Activated naive CD4-positive, alpha-beta T cell treated with anti-CD3 and anti-CD28 coated beads, Interleukin-2, amount 10 ng/mL, durations not matched to agents 7 days and 5 days (primary cell): Measurements from ENCODE around the gene TSHZ2.
A peak's percentile ranks its signal among the peaks of the same experiment; 100 is the strongest.
"Not testable (repeated sequence)": the region's sequence is repeated elsewhere in the genome, so short reads cannot be mapped to it uniquely, and the experiment has no call there.

Experiments used
- CTCF ChIA-PET: fragments of 350-600 bp; sonication (Branson Sonifier 250); formaldehyde crosslinking; loops from one replicate; lab custom pipeline; 2021; ENCODE audit warnings: antibody characterized with exemption; lab: Charles Lee
- DNase-seq: peaks from one replicate; pipeline ENCODE4 v3.0.0-alpha.2; 2020
- H3K27ac Mint-ChIP-seq: one replicate; pipeline ENCODE4 v1.8.0; 2021; ENCODE audit warnings: mild to moderate bottlenecking, moderate library complexity, mixed read lengths
- H3K27me3 Mint-ChIP-seq: one replicate; pipeline ENCODE4 v1.8.0; 2021; ENCODE audit warnings: mild to moderate bottlenecking, mixed read lengths
- H3K36me3 Mint-ChIP-seq: one replicate; pipeline ENCODE4 v1.8.0; 2021; ENCODE audit warnings: mixed read lengths
- H3K4me1 Mint-ChIP-seq: one replicate; pipeline ENCODE4 v1.8.0; 2021; ENCODE audit warnings: mixed read lengths
- H3K4me3 Mint-ChIP-seq: one replicate; pipeline ENCODE4 v1.8.0; 2021; ENCODE audit warnings: mild to moderate bottlenecking, moderate library complexity, mixed read lengths
- H3K9me3 Mint-ChIP-seq: one replicate; pipeline ENCODE4 v1.8.0; 2021; ENCODE audit warnings: mixed read lengths

TSHZ2 gene

GRCh38 chr20:53089851-53090250 lies 117.7 kb downstream of the TSHZ2 start:
- H3K27ac Mint-ChIP-seq, result peak overlapping the region; percentile 53
- H3K27me3 Mint-ChIP-seq, H3K4me1 Mint-ChIP-seq, H3K36me3 Mint-ChIP-seq, H3K4me3 Mint-ChIP-seq, CTCF ChIA-PET, H3K9me3 Mint-ChIP-seq, DNase-seq: not testable (repeated sequence)

DNA sequence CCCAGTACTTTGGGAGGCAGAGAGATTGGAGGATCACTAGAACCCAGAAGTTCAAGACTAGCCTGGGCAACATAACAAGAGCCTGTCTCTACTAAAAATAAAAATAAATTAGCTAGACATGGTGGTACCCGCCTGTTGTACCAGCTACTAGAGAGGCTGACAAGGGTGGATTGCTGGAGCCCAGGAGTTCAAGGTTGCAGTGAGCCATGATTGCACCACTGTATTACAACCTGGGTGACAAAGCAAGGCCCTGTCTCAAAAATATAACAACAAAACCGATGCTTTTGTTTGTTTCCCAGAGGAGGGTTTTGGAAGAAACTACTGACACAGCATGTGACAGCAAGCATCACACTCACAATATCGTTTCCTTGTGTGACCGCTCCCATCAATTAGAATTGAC lies 119.6 kb downstream of the TSHZ2 start:
- H3K9me3 Mint-ChIP-seq, result no peaks in the 10 kb centered on the region
- no peak overlapping the region for H3K4me3 Mint-ChIP-seq
- no peak overlapping the region for H3K27ac Mint-ChIP-seq
- peaks cover under 1% of the 10 kb centered on the region for H3K36me3 Mint-ChIP-seq
- peaks cover 2% of the 10 kb centered on the region for H3K4me1 Mint-ChIP-seq
- DNase-seq, result no peak
- no peaks in the 10 kb centered on the region for H3K27me3 Mint-ChIP-seq
- CTCF ChIA-PET, result no interaction called here

DNA sequence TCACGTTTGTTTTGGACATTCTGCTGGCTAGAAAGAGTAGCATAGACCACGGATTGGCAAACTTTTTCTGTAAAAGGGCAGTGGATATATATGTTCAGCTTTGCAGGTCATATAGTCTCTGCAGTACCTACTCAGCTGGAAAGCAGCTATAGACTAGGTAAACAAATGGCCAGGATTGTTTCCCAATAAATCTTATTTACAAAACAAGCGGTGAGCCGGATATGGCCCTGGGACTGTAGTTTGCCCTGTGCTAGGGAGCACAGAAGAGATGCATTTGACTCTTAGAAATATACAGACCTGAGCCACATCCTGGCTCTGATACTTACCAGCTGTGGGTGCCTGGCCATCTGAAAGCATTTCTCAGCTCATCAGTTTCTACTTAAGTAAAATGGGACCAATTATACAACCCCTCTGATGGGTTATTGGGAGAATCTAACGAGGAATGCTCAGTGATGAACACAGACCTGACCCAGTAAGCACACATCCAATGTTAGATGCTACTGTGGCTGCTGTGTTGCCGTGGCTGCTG lies 120.7 kb downstream of the TSHZ2 start:
- no peaks in the 10 kb centered on the region for H3K27me3 Mint-ChIP-seq
- DNase-seq, result no peak
- CTCF ChIA-PET, result no interaction called here
- H3K4me3 Mint-ChIP-seq, result no peak overlapping the region
- H3K27ac Mint-ChIP-seq, result no peak overlapping the region
- peaks cover 2% of the 10 kb centered on the region for H3K4me1 Mint-ChIP-seq
- H3K36me3 Mint-ChIP-seq, result no peaks in the 10 kb centered on the region
- H3K9me3 Mint-ChIP-seq, result no peaks in the 10 kb centered on the region

DNA sequence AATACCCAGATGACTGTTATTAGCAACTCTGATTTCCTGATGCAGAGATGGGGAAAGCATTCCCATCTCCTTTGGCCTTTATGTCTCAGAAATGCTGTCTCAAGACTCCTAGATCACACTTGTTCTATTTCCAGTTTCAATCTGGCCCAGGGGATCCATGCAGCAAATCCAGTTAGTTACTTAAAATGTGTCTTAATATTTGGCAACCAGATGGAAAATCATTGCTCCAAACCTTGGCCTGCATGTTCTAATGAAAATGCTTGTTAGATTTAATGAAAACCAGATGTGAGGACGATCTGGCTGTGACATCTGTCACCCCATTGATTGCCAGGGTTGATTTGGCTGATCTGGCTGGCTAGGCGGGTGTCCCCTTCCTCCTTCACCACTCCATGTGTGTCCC lies 125.2 kb downstream of the TSHZ2 start:
- CTCF ChIA-PET, result no interaction called here
- Mint-ChIP-seq H3K36me3 (peaks cover 5% of the 10 kb centered on the region), H3K4me3 (no peak overlapping the region), H3K4me1 (no peaks in the 10 kb centered on the region), H3K27me3 (no peaks in the 10 kb centered on the region), H3K27ac (no peak overlapping the region), H3K9me3 (peaks cover 3% of the 10 kb centered on the region)
- no peak for DNase-seq

DNA sequence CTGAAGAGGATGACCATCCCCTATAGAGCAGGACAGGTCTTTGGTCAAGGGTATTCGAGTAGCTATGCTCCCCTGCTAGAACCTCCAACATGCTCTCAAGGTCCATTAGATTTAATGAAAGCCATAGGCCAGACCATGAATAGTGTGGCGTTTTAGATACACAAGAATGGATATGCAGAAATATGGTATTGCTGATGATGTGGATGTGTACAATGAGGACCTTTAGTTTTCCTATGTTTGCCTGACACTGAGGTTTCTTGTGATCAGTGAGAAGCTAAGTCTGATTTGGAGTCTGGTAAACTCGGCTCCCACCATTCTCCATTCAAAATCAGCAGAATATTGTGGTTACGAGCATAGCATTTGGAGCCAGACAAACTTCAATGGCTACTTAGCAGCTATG lies 125.6 kb downstream of the TSHZ2 start:
- Mint-ChIP-seq H3K36me3 (peaks cover 5% of the 10 kb centered on the region), H3K9me3 (peaks cover 3% of the 10 kb centered on the region), H3K4me3 (no peak overlapping the region), H3K27me3 (no peaks in the 10 kb centered on the region), H3K4me1 (no peaks in the 10 kb centered on the region), H3K27ac (no peak overlapping the region)
- no peak for DNase-seq
- CTCF ChIA-PET, result no interaction called here

- no peak for DNase-seq
- Mint-ChIP-seq H3K4me3 (no peak overlapping the region), H3K4me1 (no peaks in the 10 kb centered on the region), H3K27me3 (no peaks in the 10 kb centered on the region), H3K36me3 (peaks cover 5% of the 10 kb centered on the region), H3K9me3 (peaks cover 3% of the 10 kb centered on the region), H3K27ac (no peak overlapping the region)
- CTCF ChIA-PET, result interaction anchor here (0.5 kb wide), 1 partner anchor 118 kb away, joined by 3 read pairs; no protein-coding TSS in a partner anchor
These were observed 126.5 kb downstream of the TSHZ2 start for GRCh38 chr20:53098621-53099020.

GRCh38 chr20:53099856-53100255 lies 127.7 kb downstream of the TSHZ2 start:
- CTCF ChIA-PET, result no interaction called here
- no peaks in the 10 kb centered on the region for H3K4me1 Mint-ChIP-seq
- no peak for DNase-seq
- H3K36me3 Mint-ChIP-seq, result peaks cover 5% of the 10 kb centered on the region
- peaks cover 3% of the 10 kb centered on the region for H3K9me3 Mint-ChIP-seq
- H3K27ac Mint-ChIP-seq, result no peak overlapping the region
- no peak overlapping the region for H3K4me3 Mint-ChIP-seq
- H3K27me3 Mint-ChIP-seq, result no peaks in the 10 kb centered on the region

- CTCF ChIA-PET, result no interaction called here
- no peak for DNase-seq
- peaks cover 5% of the 10 kb centered on the region for H3K36me3 Mint-ChIP-seq
These were observed 128.3 kb downstream of the TSHZ2 start for GRCh38 chr20:53100476-53100911.

GRCh38 chr20:53101992-53102760 lies 130.0 kb downstream of the TSHZ2 start:
- Mint-ChIP-seq H3K27ac (no peak overlapping the region), H3K36me3 (peaks cover 5% of the 10 kb centered on the region), H3K9me3 (peaks cover 3% of the 10 kb centered on the region), H3K4me3 (no peak overlapping the region), H3K4me1 (no peaks in the 10 kb centered on the region), H3K27me3 (no peaks in the 10 kb centered on the region)
- DNase-seq, result no peak
- CTCF ChIA-PET, result interaction anchor here (0.6 kb wide), 1 partner anchor 165 kb away, joined by 3 read pairs; no protein-coding TSS in a partner anchor

More at GRCh38 chr20:53100476-53100911, 128.3 kb downstream of the TSHZ2 start:
- H3K4me1 Mint-ChIP-seq, result no peaks in the 10 kb centered on the region
- no peak overlapping the region for H3K4me3 Mint-ChIP-seq
- H3K9me3 Mint-ChIP-seq, result peaks cover 3% of the 10 kb centered on the region
- H3K27ac Mint-ChIP-seq, result no peak overlapping the region
- H3K27me3 Mint-ChIP-seq, result no peaks in the 10 kb centered on the region

GRCh38 chr20:53103124-53103523 lies 131.0 kb downstream of the TSHZ2 start:
- H3K27ac Mint-ChIP-seq, result no peak overlapping the region
- peaks cover 3% of the 10 kb centered on the region for H3K9me3 Mint-ChIP-seq
- no peaks in the 10 kb centered on the region for H3K4me1 Mint-ChIP-seq
- H3K36me3 Mint-ChIP-seq, result peaks cover 5% of the 10 kb centered on the region
- CTCF ChIA-PET, result no interaction called here
- H3K27me3 Mint-ChIP-seq, result no peaks in the 10 kb centered on the region
- no peak overlapping the region for H3K4me3 Mint-ChIP-seq
- no peak for DNase-seq

GRCh38 chr20:53104884-53105283 lies 132.7 kb downstream of the TSHZ2 start:
- DNase-seq, result no peak
- Mint-ChIP-seq H3K27me3 (no peaks in the 10 kb centered on the region), H3K4me3 (no peak overlapping the region), H3K27ac (no peak overlapping the region), H3K36me3 (peaks cover 2% of the 10 kb centered on the region), H3K9me3 (no peaks in the 10 kb centered on the region), H3K4me1 (no peaks in the 10 kb centered on the region)
- CTCF ChIA-PET, result no interaction called here

DNA sequence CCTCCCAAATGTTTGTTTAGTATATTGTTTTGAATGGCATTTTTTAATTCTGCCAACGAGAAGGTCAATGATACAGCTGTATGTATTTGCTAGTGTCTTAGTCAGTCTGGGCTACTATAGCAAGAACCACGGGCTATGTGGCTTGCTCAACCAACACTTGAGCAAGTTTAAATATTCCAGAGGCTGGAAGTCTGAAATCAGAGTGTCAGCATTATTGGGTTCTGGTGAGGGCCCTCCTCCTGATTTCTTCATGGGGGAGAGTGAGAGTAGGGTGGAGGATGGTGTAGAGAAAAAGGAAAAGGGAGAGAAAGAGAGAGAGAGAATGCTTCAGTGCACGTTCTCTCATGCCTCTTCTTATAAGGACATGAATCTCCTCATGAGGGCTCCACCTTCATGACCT lies 144.6 kb downstream of the TSHZ2 start:
- CTCF ChIA-PET, result no interaction called here
- DNase-seq, result no peak
- H3K4me1 Mint-ChIP-seq, result peaks cover 3% of the 10 kb centered on the region

GRCh38 chr20:53122853-53123252 lies 150.7 kb downstream of the TSHZ2 start:
- H3K27me3 Mint-ChIP-seq, result no peaks in the 10 kb centered on the region
- H3K4me3 Mint-ChIP-seq, result no peak overlapping the region
- no peaks in the 10 kb centered on the region for H3K9me3 Mint-ChIP-seq

More for the DNA sequence above, 144.6 kb downstream of the TSHZ2 start:
- Mint-ChIP-seq H3K27me3 (no peaks in the 10 kb centered on the region), H3K36me3 (no peaks in the 10 kb centered on the region), H3K4me3 (no peak overlapping the region), H3K9me3 (no peaks in the 10 kb centered on the region), H3K27ac (no peak overlapping the region)

GRCh38 chr20:53124075-53124551 lies 152.0 kb downstream of the TSHZ2 start:
- H3K27me3 Mint-ChIP-seq, result no peaks in the 10 kb centered on the region
- H3K4me1 Mint-ChIP-seq, result peaks cover 13% of the 10 kb centered on the region
- no peaks in the 10 kb centered on the region for H3K36me3 Mint-ChIP-seq
- H3K4me3 Mint-ChIP-seq, result no peak overlapping the region
- CTCF ChIA-PET, result no interaction called here
- DNase-seq, result no peak
- H3K9me3 Mint-ChIP-seq, result no peaks in the 10 kb centered on the region
- H3K27ac Mint-ChIP-seq, result no peak overlapping the region

More at GRCh38 chr20:53122853-53123252, 150.7 kb downstream of the TSHZ2 start:
- Mint-ChIP-seq H3K36me3 (no peaks in the 10 kb centered on the region), H3K4me1 (peaks cover 13% of the 10 kb centered on the region), H3K27ac (no peak overlapping the region)
- CTCF ChIA-PET, result no interaction called here
- DNase-seq, result no peak

- CTCF ChIA-PET, result no interaction called here
- Mint-ChIP-seq H3K4me1 (peaks cover 13% of the 10 kb centered on the region), H3K9me3 (no peaks in the 10 kb centered on the region), H3K27ac (no peak overlapping the region), H3K4me3 (no peak overlapping the region), H3K27me3 (no peaks in the 10 kb centered on the region), H3K36me3 (no peaks in the 10 kb centered on the region)
- no peak for DNase-seq
These were observed 152.6 kb downstream of the TSHZ2 start for GRCh38 chr20:53124803-53125202.
